ENCODE data around the gene ZDHHC6. TPM values are rescaled to one million over a fixed set of nuclear protein-coding genes. Genes with fewer than 3 reads are reported as not detected.

Gene ZDHHC6
- total RNA-seq, 1 donor = 28.2 TPM

GRCh38 chr10:112461029-112461887 lies 14.5 kb upstream of the ZDHHC6 start:
- H3K4me1 ChIP-seq (ENCODE audit: insufficient read depth, low read length) = no peaks in the 10 kb centered on the region
- no peak overlapping the region for H3K4me3 ChIP-seq (ENCODE audit: low read length)
- no peaks in the 10 kb centered on the region for H3K9me3 ChIP-seq (ENCODE audit: low read depth, low read length)
- no peaks in the 10 kb centered on the region for H3K27me3 ChIP-seq (ENCODE audit: insufficient read depth, low read length)

- Histone ChIP-seq H3K27me3 (ENCODE audit: insufficient read depth, low read length) (no peaks in the 10 kb centered on the region), H3K4me1 (ENCODE audit: insufficient read depth, low read length) (no peaks in the 10 kb centered on the region), H3K4me3 (ENCODE audit: low read length) (no peak overlapping the region), H3K9me3 (ENCODE audit: low read depth, low read length) (no peaks in the 10 kb centered on the region)
Measured at GRCh38 chr10:112460366-112460765, 13.7 kb upstream of the ZDHHC6 start.

DNA sequence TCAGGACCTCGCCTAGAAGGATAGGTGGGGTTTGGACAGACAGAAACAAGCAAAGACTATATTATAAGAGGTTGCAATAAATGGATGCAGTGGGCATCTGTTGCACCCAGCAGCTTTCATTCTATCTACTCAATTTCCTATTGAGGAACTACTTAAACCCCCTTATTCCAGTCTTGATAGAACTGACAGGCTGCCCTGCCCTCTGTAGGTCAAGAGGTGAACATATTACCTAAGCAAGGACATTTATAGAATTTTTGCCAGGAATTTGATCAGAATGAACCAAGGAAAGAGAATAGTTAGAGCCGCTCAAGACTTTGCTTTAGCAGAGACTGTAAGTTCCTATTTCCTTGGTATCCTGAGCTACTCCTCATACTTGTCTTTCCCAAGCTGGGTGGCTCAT lies 9.8 kb upstream of the ZDHHC6 start:
- H3K27me3 ChIP-seq (ENCODE audit: insufficient read depth, low read length) = no peaks in the 10 kb centered on the region
- no peak overlapping the region for H3K4me3 ChIP-seq (ENCODE audit: low read length)
- H3K9me3 ChIP-seq (ENCODE audit: low read depth, low read length) = no peaks in the 10 kb centered on the region
- no peaks in the 10 kb centered on the region for H3K4me1 ChIP-seq (ENCODE audit: insufficient read depth, low read length)

DNA sequence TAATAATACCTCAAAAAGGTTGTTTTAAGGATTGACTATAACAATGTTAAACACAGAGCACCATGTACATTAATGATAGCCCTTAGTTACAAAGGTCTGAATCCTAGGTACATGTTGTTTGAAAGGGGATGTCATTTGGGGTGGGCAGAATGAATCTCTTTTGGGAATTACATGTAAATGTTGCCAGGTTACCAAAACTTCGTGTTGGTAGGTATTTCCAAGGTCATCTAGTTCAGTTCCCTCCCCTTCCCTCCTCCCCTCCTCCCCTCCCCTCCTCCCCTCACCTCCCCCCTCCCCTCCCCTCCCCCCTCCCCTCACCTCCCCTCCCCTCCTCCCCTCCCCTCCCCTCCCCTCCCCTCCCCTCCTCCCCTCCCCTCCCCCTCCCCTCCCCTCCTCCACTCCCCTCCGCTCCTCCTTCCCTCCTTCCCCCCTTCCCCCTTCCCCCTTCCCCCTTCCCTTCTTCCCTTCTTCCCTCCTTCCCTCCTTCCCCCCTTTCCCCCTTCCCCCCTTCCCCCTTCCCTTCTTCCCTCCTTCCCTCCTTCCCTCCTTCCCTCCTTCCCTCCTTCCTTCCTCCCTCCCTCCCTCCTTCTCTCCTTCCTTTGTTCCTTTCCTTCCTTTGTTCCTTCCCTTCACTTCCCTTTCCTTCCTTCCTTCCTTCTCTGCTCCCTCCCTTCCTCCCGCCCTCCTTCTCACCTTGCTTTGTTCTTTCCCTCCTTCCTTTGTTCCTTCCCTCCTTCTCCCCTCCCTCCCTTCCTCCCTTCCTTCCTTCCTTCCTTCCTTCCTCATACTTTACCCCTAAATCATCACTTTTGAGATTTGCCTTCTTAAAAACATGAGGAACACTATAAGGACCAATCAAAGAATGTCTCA lies 8.4 kb upstream of the ZDHHC6 start:
- Histone ChIP-seq H3K4me3 (ENCODE audit: low read length) (no peak overlapping the region), H3K4me1 (ENCODE audit: insufficient read depth, low read length) (no peaks in the 10 kb centered on the region), H3K9me3 (ENCODE audit: low read depth, low read length) (no peaks in the 10 kb centered on the region), H3K27me3 (ENCODE audit: insufficient read depth, low read length) (no peaks in the 10 kb centered on the region)

- Histone ChIP-seq H3K9me3 (ENCODE audit: low read depth, low read length) (no peaks in the 10 kb centered on the region), H3K4me3 (ENCODE audit: low read length) (no peak overlapping the region), H3K4me1 (ENCODE audit: insufficient read depth, low read length) (peaks cover 23% of the 10 kb centered on the region), H3K27me3 (ENCODE audit: insufficient read depth, low read length) (no peaks in the 10 kb centered on the region)
Measured at GRCh38 chr10:112448888-112449287, 2.2 kb upstream of the ZDHHC6 start.

GRCh38 chr10:112447620-112447928 lies 860 bp upstream of the ZDHHC6 start:
- H3K4me3 ChIP-seq (ENCODE audit: low read length) = peak overlapping the region; percentile 100
- no peaks in the 10 kb centered on the region for H3K9me3 ChIP-seq (ENCODE audit: low read depth, low read length)
- no peaks in the 10 kb centered on the region for H3K27me3 ChIP-seq (ENCODE audit: insufficient read depth, low read length)
- H3K4me1 ChIP-seq (ENCODE audit: insufficient read depth, low read length) = peaks cover 23% of the 10 kb centered on the region

GRCh38 chr10:112446055-112446854 lies 459 bp downstream of the ZDHHC6 start:
- H3K4me3 ChIP-seq (ENCODE audit: low read length) = peak overlapping the region; percentile 100
- H3K9me3 ChIP-seq (ENCODE audit: low read depth, low read length) = no peaks in the 10 kb centered on the region
- no peaks in the 10 kb centered on the region for H3K27me3 ChIP-seq (ENCODE audit: insufficient read depth, low read length)
- peaks cover 23% of the 10 kb centered on the region for H3K4me1 ChIP-seq (ENCODE audit: insufficient read depth, low read length)

DNA sequence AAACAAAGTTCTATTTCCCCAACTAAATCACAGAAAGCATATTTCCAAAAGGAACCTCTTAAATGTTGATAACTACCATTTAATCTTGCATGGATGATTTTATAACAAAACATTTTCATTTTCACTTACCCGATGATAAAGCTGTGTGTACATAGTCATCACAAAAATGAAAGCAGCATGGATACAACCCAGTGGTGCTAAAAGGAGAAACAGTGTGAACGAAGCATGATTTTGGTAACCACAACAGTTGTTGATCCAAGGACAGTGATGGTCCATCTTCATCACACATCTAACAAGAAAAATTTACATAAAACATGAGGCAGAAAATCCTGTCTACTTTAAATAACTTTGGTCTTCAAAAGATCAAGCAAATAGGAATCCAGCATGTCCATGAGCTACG lies 4.7 kb downstream of the ZDHHC6 start:
- Histone ChIP-seq H3K4me1 (ENCODE audit: insufficient read depth, low read length) (peaks cover 9% of the 10 kb centered on the region), H3K27me3 (ENCODE audit: insufficient read depth, low read length) (no peaks in the 10 kb centered on the region), H3K9me3 (ENCODE audit: low read depth, low read length) (no peaks in the 10 kb centered on the region), H3K4me3 (ENCODE audit: low read length) (no peak overlapping the region)

DNA sequence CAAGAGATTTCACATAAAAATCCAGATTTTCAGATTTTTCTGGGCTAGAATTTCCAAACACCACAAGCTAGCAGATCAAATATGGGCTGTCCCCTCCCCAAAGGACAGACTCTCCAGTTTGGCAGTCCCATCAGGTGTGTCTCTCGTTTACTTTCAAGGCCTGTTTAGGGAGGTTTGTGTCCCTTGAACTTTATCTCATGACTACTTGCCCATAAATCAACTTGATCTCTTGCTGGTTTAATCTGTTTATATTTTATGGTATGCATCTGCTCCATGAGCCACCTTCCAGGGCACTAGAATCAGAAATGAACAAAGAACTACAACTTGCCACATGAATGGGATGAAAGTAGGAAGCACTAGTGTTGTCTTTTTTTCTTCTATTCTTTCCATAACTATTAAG lies 5.2 kb downstream of the ZDHHC6 start:
- Histone ChIP-seq H3K27me3 (ENCODE audit: insufficient read depth, low read length) (no peaks in the 10 kb centered on the region), H3K9me3 (ENCODE audit: low read depth, low read length) (no peaks in the 10 kb centered on the region), H3K4me3 (ENCODE audit: low read length) (no peak overlapping the region), H3K4me1 (ENCODE audit: insufficient read depth, low read length) (peaks cover 9% of the 10 kb centered on the region)

GRCh38 chr10:112438356-112438755 lies 8.4 kb downstream of the ZDHHC6 start:
- Histone ChIP-seq H3K9me3 (ENCODE audit: low read depth, low read length) (no peaks in the 10 kb centered on the region), H3K27me3 (ENCODE audit: insufficient read depth, low read length) (no peaks in the 10 kb centered on the region), H3K4me1 (ENCODE audit: insufficient read depth, low read length) (no peaks in the 10 kb centered on the region), H3K4me3 (ENCODE audit: low read length) (no peak overlapping the region)

DNA sequence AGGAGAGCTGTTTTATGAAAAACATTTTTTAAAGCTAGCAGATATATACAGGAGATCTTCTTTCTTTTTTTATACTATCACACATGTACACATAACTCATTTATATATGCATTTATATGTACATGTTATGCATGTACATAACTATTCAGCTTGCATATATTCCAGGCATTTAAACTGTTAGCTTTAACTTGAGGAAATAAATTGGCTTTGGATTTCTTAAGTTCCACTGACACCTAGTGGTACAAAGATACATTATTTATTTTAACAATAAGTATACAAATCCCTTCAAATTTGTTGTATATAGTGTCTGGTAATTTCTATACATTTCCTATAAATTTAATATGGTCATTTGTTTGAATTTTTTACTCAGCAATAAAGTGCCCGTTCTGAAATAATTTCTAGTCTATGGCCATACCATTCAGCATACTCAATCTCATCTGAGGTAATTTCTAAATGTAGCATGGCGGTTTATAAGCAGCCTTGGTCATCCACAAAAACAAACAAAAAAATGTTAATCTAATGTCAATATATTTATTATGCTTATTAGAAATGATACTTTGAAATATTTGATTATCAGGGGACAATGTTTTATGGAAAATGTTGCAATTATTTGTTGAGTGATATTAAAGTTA lies 11.6 kb downstream of the ZDHHC6 start:
- H3K4me3 ChIP-seq (ENCODE audit: low read length) = no peak overlapping the region
- no peaks in the 10 kb centered on the region for H3K9me3 ChIP-seq (ENCODE audit: low read depth, low read length)

DNA sequence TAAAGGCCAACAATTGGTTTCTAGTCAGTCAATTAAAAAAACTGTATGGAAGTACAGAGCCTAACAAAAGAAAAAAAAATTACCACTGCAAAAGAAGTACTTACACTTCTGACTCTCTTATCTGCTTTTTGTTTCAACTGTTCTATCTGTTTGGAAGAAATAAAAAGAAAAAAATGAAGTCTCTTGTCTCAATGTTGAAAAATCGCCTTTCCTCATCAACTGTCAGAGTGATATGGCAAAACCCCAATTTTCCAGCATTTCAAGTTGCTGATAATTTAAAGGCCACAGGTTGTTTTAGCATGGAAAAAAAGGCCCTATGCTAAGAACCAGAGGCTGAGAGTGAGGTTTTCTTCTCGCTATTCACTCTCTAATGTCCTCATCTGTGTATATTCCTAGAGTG lies 13.6 kb downstream of the ZDHHC6 start:
- Histone ChIP-seq H3K27me3 (ENCODE audit: insufficient read depth, low read length) (no peaks in the 10 kb centered on the region), H3K9me3 (ENCODE audit: low read depth, low read length) (no peaks in the 10 kb centered on the region), H3K4me1 (ENCODE audit: insufficient read depth, low read length) (no peaks in the 10 kb centered on the region), H3K4me3 (ENCODE audit: low read length) (no peak overlapping the region)

More for the DNA sequence above, 11.6 kb downstream of the ZDHHC6 start:
- no peaks in the 10 kb centered on the region for H3K4me1 ChIP-seq (ENCODE audit: insufficient read depth, low read length)
- H3K27me3 ChIP-seq (ENCODE audit: insufficient read depth, low read length) = no peaks in the 10 kb centered on the region

DNA sequence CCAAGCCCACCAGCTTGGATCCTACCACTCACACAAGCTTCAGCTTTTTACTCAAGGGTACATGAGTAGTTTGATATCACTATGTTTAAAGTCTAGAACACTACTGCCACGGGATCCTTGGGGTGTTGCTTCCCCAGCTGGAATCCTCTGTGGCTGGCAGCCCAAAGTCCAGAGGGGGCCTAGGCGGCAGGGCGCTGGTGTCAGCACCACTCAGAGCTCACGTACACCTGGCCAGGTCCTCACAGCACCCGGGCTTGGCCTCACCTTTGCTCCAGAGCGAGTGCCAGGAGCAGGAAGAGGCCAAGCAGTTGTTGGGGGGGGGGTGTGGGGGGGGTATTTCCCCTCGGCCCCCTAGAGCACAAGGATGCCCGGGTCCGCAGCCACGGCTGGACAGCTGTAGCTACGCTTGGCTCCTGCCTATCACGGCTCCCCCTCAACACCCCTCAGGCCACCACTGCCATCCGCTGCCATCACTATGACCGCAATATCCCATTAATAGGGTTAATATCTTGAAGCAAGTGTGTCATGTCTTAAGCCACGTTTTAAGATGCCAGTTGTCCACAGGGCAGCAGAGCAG lies 17.0 kb downstream of the ZDHHC6 start:
- Histone ChIP-seq H3K4me3 (ENCODE audit: low read length) (no peak overlapping the region), H3K9me3 (ENCODE audit: low read depth, low read length) (no peaks in the 10 kb centered on the region)

DNA sequence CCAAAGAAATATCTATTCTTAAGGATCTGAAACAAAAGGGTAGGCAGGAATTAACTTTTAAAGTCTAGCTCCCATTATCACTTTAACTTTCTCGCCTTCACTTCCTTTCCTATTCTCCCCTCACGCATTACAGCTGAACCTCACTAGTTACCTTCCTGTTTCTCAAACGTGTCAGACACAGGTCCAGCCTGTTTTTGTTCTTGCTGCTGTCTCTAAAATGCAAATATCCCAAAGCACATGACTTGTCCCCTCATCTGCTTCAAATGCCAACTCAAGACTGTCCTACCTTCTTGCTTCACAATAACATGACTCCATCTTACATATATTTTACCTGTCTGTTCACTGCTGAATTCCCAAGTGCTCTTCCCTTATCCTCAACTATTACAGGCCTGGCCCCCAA lies 17.6 kb downstream of the ZDHHC6 start:
- no peak overlapping the region for H3K4me3 ChIP-seq (ENCODE audit: low read length)
- H3K27me3 ChIP-seq (ENCODE audit: insufficient read depth, low read length) = no peaks in the 10 kb centered on the region
- H3K4me1 ChIP-seq (ENCODE audit: insufficient read depth, low read length) = no peaks in the 10 kb centered on the region
- H3K9me3 ChIP-seq (ENCODE audit: low read depth, low read length) = no peaks in the 10 kb centered on the region

More for the DNA sequence above, 17.0 kb downstream of the ZDHHC6 start:
- H3K27me3 ChIP-seq (ENCODE audit: insufficient read depth, low read length) = no peaks in the 10 kb centered on the region
- no peaks in the 10 kb centered on the region for H3K4me1 ChIP-seq (ENCODE audit: insufficient read depth, low read length)

Measured in mononuclear cell (primary cell).